NCI-H146 (cell line): ENCODE data around the gene TXNRD2.

Experiments used
- DNase-seq: peaks from one replicate; lab custom pipeline; 2025; lab: John Stamatoyannopoulos, UW

The TXNRD2 gene

DNA sequence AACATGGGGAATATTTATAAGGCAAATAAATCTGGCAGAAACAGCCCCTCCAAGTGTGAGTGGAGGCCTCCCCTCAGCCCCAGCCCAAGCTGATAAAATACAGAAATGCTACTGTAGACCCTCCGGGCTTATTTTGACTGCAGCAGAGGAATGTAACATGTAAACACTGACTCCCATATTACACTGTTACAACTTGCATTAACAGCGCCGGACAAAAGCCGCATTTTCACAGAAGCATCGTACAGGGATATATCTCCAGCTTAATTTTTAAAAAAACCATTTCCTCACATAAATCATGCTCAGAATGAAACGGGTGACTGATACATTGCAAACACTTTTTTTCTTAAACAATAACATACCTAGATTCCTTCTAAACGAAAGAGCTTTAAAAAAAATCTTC lies 36.7 kb downstream of the TXNRD2 start:
- no peak for DNase-seq

GRCh38 chr22:19904174-19904856 lies 37.3 kb downstream of the TXNRD2 start:
- no peak for DNase-seq

- no peak for DNase-seq
These were observed 38.1 kb downstream of the TXNRD2 start for GRCh38 chr22:19903513-19903912.

- DNase-seq: no peak
These were observed 38.6 kb downstream of the TXNRD2 start for GRCh38 chr22:19903031-19903430.

- DNase-seq: peak; percentile 3
These were observed 39.3 kb downstream of the TXNRD2 start for GRCh38 chr22:19902245-19902715.

DNA sequence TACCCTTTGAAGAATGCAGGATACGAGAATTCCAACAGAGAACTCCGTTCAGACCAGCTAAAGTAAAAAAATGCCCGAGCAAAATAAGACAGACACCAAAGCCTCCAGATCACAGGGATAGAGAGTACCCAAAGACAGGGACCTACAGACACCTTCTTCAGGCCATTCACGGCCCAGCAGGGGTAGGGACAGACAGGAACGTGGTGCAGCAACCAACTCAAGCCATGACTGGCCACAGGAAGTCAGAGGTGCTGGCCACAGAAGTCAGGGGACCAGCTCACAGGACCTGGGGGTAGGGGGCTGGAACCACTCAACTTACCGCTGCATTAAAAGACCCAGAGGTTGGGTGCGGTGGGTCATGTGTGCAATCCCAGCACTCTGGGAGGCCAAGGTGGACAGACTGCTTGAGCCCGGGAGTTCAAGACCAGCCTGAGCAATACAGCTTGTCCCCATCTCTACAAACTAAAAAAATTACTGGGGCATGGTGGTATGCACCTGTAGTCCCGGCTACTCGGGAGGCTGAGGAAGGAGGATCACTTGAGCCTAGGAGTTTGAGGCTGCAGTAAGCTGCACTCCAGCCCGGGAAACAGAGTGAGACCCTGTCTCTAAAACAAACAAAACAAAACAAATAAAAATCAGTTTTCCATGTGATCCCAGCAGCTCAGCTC lies 39.9 kb downstream of the TXNRD2 start:
- DNase-seq: no peak

DNA sequence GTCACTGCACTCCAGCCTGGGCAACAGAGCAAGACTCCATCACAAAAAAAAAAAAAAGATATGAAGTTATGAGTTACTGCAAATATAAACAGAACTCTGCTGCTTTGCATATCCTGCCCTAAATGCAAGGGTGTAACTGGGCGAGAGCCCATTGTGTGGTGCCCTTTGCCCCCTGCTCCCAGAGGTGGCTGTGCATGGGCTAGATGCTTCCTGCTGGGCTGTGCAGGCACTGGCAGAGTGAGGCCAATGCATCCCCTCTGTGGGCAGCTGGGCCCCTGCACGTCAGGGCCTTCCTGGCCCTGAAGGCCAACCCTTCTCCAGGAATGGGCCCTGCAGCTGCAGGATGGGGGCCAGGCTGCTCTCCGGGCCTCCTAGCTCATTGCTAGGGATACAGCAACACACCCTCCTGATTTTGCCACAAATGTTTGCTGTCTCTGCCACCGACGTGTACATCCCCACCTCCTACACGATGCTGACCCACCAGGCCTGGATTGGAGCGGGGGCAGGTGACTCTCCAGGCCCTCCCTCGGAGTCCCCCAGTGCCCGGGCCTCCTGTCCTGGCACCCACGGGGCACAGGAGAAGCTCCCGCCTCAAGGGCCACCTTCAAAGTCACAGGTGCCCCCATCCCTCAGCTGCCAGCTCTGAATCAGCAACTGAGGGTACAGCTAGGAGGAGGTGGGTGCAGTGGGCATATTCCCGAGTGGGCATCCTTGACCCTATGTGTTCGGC lies 40.7 kb downstream of the TXNRD2 start:
- no peak for DNase-seq

DNA sequence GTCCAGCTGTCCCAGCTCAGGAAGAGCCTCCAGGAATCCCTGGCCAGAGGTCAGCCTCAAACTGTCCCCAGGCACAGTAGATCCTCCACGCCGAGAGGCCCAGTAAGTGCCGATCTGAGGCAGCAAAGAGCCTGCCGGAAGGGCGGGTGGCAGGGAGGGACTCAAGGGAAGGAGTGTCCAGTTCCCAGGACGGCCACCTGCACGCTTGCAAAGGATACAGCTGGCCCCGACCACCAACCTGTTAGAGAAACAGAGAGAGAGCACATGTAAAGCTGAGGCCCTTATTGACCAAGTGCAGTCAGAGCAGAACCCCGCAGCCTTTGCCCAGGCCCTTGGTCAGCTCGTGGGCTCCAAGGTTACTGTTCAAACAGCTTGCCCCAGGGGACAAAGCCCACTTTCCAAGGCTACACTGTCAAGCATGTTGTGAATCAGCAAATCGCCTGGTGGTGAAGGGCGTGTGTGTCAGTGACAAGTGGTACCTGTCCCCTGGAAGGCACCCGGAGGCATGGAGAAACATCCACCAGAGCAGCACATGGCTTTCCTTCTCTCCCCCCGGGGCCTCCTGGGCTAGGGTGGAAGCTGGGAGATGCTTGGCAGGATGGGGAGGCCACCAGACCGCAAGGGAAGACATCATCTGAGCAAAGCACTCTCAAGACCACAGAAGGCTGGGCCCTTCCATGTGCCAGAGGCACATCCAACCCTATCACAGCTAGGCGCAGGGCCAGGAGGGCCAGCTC lies 42.6 kb downstream of the TXNRD2 start:
- no peak for DNase-seq

DNA sequence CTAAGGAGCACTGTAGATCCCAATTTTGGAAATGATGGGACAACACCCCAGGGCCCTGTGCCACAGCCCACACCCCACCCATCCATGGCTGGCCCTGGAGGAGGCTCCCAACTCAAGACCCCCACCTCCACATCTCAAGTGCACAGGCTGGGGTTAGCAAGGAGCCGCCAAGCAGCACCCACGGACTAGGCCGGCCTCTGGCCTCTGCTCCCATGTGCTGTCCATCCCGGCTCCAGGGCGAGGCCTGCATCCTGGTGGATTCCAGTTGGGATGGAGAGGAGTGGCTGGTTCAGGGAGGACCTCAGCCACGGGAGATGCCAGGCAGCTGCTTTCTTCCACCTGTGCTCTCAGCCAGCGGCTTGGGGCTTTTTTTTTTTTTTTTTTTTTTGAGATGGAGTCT lies 43.5 kb downstream of the TXNRD2 start:
- no peak for DNase-seq

DNA sequence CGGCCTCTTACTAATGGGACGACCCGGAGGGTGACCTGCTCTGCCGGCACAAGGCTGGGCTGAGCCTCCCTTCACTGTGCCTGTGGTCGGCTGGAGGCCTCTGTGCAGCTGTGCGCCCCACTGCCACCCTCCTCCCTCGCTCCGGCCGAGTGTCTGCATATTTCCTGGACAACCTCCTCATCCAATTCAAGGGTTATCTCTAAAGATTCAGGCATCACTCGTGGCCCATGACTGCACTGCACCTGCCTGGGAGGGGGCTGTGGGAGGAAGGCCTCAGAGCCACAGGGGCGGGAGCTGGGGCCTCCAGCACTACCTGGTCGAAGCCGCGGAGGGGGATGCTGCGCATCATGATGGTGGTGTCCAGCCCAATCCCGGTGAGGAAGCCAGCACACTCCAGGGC lies 43.9 kb downstream of the TXNRD2 start:
- DNase-seq: no peak

GRCh38 chr22:19896665-19897355 lies 44.8 kb downstream of the TXNRD2 start:
- DNase-seq: no peak

DNA sequence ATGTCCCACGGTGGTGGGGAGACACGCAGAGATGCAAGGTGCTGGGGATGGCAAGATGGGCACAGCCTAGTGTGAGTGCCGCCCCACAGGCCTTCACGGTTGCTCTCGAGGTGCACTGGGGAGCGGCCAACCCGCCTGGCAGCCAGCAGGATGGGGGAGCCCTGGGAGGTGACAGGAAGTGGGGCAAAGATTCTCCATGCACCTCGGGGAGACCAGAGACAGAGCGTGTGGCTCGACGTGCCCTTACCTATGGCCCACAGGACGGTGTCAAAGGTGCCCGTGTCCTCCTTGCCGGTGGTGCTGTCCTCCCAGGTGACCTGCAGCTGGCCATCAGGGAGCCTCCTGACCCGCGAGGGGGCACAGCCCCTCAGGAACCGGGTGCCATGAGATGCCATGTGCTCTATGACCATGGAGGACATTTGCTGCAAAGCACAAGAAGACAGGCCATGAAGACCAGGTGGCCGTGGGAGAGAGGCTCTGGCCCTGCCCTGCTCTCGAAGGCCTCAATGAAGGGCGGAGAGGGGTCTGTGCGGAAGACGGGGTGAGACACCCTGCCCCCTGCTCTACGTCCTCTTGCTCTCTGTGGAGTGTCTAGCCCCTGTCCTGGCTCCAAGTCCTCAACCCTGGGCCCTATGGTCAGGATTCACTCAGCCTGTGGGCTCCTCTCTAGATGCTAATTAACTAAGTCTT lies 46.3 kb downstream of the TXNRD2 start:
- DNase-seq: no peak

- DNase-seq: no peak
These were observed 48.3 kb downstream of the TXNRD2 start for GRCh38 chr22:19893363-19893762.

DNA sequence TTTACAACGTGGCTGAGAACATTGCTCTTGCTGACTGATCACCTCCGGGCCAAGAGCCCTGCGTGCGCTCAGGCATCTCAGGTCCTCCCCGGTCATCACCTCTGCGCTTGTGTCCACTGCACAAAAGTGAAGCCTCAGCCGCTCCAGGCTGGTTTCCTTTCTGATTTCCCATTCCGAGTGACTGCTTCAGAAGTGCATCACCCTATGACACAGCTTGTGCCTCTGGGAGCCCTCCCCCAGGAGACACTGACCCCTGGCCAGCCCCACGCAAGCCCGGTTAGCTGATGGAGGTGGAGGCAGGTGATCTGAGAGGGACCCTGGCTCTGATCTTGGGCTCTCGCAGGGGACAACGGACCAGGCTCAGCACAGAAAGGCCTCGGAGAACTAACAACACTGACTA lies 48.7 kb downstream of the TXNRD2 start:
- no peak for DNase-seq

GRCh38 chr22:19892257-19892879 lies 49.2 kb downstream of the TXNRD2 start:
- peak; percentile 55 for DNase-seq

DNA sequence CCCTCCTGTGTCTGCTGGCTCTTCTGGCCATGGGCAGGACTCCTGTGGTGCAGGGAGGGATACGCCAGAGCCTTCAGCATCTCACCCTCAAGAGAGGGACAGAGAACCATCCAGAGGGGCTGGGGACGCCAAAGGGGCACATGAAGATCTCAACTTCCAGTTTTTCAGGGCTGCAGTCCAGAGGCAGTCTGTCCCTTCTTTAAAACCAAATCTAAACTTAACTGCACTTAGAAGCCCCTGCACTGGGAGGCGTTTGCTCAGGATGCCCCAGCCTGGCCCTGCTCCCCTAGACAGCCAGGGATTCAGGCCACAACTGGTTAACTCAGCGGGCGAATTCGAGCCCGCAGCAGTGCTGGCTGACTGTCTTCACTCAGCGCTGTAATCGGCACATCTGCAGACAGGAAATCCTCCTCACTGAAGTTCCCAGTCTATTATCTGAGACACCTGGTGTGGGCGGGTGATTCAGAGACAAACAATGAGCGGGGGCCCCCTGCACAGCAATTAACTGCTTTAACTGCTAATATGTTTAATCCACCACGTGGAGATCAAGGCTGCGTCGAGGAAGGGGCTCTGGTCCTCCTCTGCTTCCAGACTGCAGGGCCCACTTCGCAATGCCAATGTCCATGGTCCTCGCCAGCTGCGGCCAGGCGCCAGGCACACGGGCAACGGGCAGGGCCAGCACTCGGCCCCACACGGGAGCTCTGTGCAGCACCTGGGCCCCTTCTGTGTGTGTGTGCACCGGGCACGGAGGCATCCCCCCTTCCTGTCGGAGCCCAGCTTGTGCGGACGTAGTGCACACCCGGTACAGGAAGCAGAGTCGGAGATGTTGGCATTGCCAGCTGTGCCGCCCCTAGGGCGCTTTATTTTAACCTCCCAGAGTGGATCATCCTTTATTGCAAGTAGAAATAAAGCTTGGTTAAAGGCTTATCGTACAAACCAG lies 50.0 kb downstream of the TXNRD2 start:
- peak; percentile 94 for DNase-seq

DNA sequence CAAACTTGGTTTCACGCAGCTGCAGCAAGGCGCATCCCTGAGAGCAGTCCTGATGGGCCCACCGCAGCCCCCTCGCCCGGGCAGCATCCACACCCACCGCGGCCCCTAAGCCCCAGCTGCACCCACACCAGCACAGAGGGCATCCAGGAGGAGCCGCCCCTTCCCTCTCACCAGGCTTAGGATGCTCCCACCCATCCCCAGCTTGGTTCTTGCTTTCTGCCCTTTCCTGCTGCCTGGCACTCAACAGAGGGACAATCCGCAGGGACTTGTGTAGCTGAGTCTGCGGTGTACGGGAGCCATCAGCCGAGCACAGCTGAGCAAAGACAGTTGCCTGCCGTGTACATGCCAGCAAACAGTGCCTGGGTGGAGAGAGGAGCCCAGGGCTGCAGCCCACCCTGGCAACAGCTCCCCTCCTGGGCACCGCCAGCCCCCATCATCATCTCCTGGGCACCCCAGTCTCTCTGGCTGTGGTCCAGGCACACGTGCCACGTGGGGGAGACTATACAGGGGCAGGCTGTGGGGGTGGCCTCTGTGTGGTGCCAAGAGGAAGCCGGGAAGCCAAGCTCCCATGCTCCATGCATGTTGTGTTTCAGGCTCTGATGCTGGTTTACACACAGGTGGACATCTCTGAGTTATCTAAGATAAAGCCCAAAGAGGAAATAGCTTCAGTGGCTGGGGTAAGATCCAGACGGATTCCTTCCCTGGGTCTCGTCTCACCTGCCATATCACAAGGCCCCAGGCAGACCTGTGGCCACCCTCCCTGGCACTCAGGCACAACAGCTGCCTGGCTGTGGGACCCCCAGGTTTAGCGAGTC lies 50.9 kb downstream of the TXNRD2 start:
- DNase-seq: no peak

DNA sequence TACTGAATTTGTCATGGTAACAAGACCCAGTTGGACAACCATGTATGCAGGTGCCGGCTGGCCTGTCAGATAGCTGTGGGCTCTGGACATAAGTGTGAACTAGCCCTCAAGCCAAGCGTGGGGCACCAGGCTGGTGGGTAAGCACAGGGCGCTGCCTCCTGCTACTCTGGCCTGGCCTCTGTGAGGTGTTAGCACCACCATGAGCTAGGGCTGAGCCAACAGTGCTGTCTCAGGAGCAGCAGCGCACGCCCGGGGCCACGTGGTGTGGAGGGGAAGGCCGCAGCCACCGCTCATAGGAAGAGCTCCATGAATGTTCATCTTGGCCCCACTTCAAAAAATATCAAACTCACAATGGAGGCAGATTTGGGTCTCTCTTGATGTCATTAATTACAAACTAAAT lies 51.7 kb downstream of the TXNRD2 start:
- DNase-seq: no peak
